Nephron (organoid): ENCODE measurements around the gene REM1.

Source experiments
- H3K27ac Mint-ChIP-seq, 3 experiments: 2 replicates each; pipeline ENCODE4 v1.8.0; 2020; ENCODE audit warnings: mixed read lengths in 3 of 3, mild to moderate bottlenecking in 2 of 3, moderate library complexity in 1 of 3
- H3K27me3 Mint-ChIP-seq: 2 replicates; pipeline ENCODE4 v1.8.0; 2021; ENCODE audit warnings: low read depth, mild to moderate bottlenecking, moderate library complexity, mixed read lengths
- H3K36me3 Mint-ChIP-seq: 2 replicates; pipeline ENCODE4 v1.8.0; 2020; ENCODE audit warnings: low read depth, mixed read lengths
- H3K4me1 Mint-ChIP-seq: 2 replicates; pipeline ENCODE4 v1.8.0; 2020; ENCODE audit warnings: mixed read lengths
- H3K4me3 Mint-ChIP-seq, 3 experiments: 2 replicates each; pipeline ENCODE4 v1.8.0; 2020; ENCODE audit warnings: mild to moderate bottlenecking in 3 of 3, mixed read lengths in 3 of 3, moderate library complexity in 2 of 3
- H3K9me3 Mint-ChIP-seq: 2 replicates; pipeline ENCODE4 v1.8.0; 2020; ENCODE audit warnings: mixed read lengths
- TF ChIP-seq, protein P1 (sequence below), 3 experiments: fragments of 200-600 bp; sonication (generic); IDR thresholded peaks; one replicate each; pipeline ENCODE4 v1.5.0; 2021; ENCODE audit warnings: antibody characterized with exemption in 3 of 3; ENCODE audit not compliant: unreplicated experiment in 3 of 3

Gene REM1

DNA sequence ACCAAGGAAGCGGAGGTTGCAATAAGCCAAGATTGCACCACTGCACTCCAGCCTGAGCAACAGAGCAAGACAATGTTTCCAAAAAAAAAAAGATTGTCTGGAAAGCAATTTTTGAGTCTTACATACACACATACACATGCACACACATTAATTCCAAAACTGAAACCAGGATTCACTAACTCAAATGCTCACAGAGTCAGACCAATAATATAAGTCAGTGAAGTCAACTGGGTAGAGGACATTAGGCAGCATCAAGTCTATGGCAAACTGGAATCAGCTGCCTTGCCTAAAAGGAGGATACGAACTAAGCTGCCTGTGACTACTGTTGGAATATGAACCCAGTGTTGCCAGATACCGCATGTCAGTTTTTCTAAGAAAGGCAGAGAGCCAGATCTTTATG, 15.7 kb downstream of the REM1 start:
- peaks cover 3% of the 10 kb centered on the region for H3K9me3 Mint-ChIP-seq
- H3K4me3 Mint-ChIP-seq, result no peak overlapping the region
- H3K4me1 Mint-ChIP-seq, result no peaks in the 10 kb centered on the region
- no peaks in the 10 kb centered on the region for H3K36me3 Mint-ChIP-seq
- peaks cover 7% of the 10 kb centered on the region for H3K27me3 Mint-ChIP-seq
- no peak overlapping the region for H3K27ac Mint-ChIP-seq
- TF ChIP-seq, protein P1, sequence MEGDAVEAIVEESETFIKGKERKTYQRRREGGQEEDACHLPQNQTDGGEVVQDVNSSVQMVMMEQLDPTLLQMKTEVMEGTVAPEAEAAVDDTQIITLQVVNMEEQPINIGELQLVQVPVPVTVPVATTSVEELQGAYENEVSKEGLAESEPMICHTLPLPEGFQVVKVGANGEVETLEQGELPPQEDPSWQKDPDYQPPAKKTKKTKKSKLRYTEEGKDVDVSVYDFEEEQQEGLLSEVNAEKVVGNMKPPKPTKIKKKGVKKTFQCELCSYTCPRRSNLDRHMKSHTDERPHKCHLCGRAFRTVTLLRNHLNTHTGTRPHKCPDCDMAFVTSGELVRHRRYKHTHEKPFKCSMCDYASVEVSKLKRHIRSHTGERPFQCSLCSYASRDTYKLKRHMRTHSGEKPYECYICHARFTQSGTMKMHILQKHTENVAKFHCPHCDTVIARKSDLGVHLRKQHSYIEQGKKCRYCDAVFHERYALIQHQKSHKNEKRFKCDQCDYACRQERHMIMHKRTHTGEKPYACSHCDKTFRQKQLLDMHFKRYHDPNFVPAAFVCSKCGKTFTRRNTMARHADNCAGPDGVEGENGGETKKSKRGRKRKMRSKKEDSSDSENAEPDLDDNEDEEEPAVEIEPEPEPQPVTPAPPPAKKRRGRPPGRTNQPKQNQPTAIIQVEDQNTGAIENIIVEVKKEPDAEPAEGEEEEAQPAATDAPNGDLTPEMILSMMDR (IDR thresholded peaks at IDR 0.05; ENCODE audit: unreplicated experiment in 3 of 3), result no peak

DNA sequence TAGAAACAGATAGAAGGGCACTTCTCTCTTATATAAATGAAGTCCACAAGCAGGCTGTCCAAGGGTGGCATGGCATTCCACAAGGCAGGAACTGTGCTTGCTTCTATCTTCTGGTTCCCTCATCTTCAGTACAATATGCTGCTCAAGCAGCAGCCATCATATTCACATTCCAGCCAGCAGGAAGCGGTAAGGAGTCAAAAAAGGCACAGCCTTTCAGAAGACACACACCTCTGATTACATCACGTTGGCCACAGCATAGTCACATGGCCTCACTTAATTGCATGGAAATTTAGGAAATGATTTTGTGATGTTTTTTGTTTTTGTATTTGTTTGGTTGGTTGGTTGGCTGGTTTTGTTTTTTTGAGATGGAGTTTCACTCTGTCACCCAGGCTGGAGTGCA, 19.0 kb downstream of the REM1 start:
- H3K36me3 Mint-ChIP-seq, result no peaks in the 10 kb centered on the region
- H3K27ac Mint-ChIP-seq, result no peak overlapping the region
- peaks cover 11% of the 10 kb centered on the region for H3K27me3 Mint-ChIP-seq
- TF ChIP-seq, protein P1 (IDR thresholded peaks at IDR 0.05; ENCODE audit: unreplicated experiment in 3 of 3), result peak in 1 of 3 experiments; percentile 14
- no peak overlapping the region for H3K4me3 Mint-ChIP-seq
- peaks cover 8% of the 10 kb centered on the region for H3K4me1 Mint-ChIP-seq
- no peaks in the 10 kb centered on the region for H3K9me3 Mint-ChIP-seq

DNA sequence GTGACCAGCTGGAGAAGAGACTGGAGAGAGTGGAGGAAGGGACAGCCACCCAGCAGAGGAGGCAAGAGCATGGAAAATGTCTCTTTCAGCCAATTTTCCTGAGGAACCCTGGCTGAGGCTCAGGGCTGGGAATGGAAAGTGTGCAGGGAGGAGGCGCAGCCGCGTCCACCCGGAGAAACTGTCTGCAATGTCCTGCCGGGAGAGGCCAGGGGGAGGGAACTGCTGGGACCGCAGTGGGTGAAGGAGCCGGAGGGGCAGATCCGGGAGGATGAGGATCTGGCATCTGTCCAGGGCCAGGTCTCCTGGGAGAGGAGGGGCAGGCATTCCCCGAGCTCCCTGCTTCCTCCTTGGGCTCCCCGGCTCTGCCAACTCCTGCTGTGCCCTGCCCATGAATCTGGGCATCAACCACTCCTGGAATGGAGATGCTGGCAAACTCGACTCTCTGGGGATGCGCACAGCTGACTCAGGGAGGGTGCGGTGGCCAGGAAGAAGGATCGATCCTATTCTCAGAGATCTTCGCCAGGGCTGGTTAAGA, 21.7 kb downstream of the REM1 start:
- TF ChIP-seq, protein P1 (IDR thresholded peaks at IDR 0.05; ENCODE audit: unreplicated experiment in 3 of 3), result no peak
- no peak overlapping the region for H3K4me3 Mint-ChIP-seq
- peaks cover 16% of the 10 kb centered on the region for H3K27me3 Mint-ChIP-seq
- peak overlapping the region in 1 of 3 experiments; percentile 64 for H3K27ac Mint-ChIP-seq
- no peaks in the 10 kb centered on the region for H3K9me3 Mint-ChIP-seq
- peaks cover 8% of the 10 kb centered on the region for H3K4me1 Mint-ChIP-seq
- no peaks in the 10 kb centered on the region for H3K36me3 Mint-ChIP-seq

DNA sequence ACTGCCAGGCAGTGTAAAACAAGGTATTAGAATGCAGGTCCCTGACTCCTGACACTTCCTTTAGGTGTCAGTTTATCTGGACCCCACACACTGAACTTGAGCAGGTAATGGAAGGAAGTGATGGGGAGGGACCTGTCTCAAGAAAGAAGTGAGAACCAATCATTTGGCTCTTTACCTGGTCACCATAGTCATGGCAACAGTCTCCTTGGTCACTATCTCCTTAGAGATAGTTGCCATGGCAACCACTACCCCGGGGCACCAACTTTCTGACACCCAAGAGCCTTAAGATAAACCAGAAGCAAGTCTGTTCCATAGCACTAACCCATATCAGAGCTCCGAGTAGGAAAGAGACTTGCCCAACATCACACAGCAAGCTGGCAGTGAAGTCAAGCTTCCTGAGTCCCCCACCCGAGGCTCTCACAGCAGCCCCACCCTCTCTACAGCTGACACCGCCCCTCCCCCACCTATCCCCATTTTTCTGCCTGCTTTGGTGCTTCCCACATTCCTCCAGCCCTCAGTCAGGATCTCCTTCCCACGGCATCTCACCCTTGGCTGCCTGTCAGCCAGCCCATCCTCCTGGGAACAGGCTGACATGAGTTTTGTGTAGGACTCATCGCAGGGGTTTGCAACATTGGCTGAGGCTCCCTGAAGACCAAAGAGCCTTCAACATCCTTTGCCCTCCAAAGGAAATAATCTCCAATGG, 22.9 kb downstream of the REM1 start:
- H3K4me1 Mint-ChIP-seq, result peaks cover 8% of the 10 kb centered on the region
- no peak overlapping the region for H3K27ac Mint-ChIP-seq
- H3K36me3 Mint-ChIP-seq, result no peaks in the 10 kb centered on the region
- TF ChIP-seq, protein P1 (IDR thresholded peaks at IDR 0.05; ENCODE audit: unreplicated experiment in 3 of 3), result no peak
- no peaks in the 10 kb centered on the region for H3K9me3 Mint-ChIP-seq
- H3K4me3 Mint-ChIP-seq, result no peak overlapping the region
- peaks cover 26% of the 10 kb centered on the region for H3K27me3 Mint-ChIP-seq

DNA sequence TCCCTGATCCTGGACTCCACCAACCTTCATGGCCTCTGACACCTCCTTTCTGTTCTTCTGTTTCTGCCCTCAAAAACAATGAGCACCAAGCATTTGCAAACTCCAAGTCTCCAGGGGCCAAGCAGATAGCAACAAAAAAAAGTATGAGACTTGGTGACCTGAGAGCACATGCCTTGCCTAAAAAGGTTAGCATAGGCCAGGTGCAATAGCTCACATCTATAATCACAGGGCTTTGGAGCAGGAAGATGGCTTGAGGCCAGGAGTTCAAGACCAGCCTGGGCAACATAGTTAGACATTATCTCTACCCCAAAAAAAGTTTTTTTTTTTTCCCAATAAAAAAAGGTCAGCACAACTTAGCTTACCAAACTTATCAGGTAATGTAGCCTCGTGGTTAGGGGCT, 25.4 kb downstream of the REM1 start:
- TF ChIP-seq, protein P1 (IDR thresholded peaks at IDR 0.05; ENCODE audit: unreplicated experiment in 3 of 3), result no peak
- Mint-ChIP-seq H3K27me3 (peaks cover 36% of the 10 kb centered on the region), H3K9me3 (no peaks in the 10 kb centered on the region), H3K27ac (no peak overlapping the region), H3K36me3 (no peaks in the 10 kb centered on the region), H3K4me1 (peaks cover 8% of the 10 kb centered on the region), H3K4me3 (no peak overlapping the region)
